DND-41 (cell line): ENCODE data around the gene MINK1.

Experiments used
- ATAC-seq: fragments of 200-7000 bp; cut with Tn5 transposase; 3 replicates; pipeline ENCODE4 v1.9.1; 2021; ENCODE audit warnings: low read depth; ENCODE audit not compliant: insufficient read depth
- DNase-seq: peaks from one replicate; pipeline ENCODE4 v3.0.0-alpha.2; 2020
- H2AFZ ChIP-seq: 2 replicates; pipeline ENCODE4 v1.6.0; 2012; ENCODE audit warnings: low read depth, low read length
- H3K27ac ChIP-seq: 2 replicates; pipeline ENCODE4 v1.5.1; 2012; ENCODE audit warnings: low read length, inconsistent platforms
- H3K27me3 ChIP-seq: fragments of 200-600 bp; sonication (generic); 2 replicates; pipeline ENCODE4 v1.6.0; 2012; ENCODE audit warnings: low read length, mild to moderate bottlenecking, inconsistent platforms; ENCODE audit not compliant: insufficient read depth, poor library complexity
- H3K36me3 ChIP-seq: 2 replicates; pipeline ENCODE4 v1.5.1; 2012; ENCODE audit warnings: low read length, inconsistent platforms; ENCODE audit not compliant: insufficient read depth
- H3K4me1 ChIP-seq: 2 replicates; pipeline ENCODE4 v1.5.1; 2012; ENCODE audit warnings: mild to moderate bottlenecking, low read length; ENCODE audit not compliant: insufficient read depth
- H3K4me2 ChIP-seq: 2 replicates; pipeline ENCODE4 v1.6.0; 2012; ENCODE audit warnings: mild to moderate bottlenecking, moderate library complexity, low read length, inconsistent platforms; ENCODE audit not compliant: insufficient read depth
- H3K4me3 ChIP-seq, 2 experiments: fragments of 200-600 bp in 1 of 2; shearing (Covaris generic) in 1 of 2; 2 replicates each; pipeline ENCODE4 v1.5.1; 2012 to 2016; ENCODE audit warnings: inconsistent platforms in 2 of 2, low read length in 2 of 2, mild to moderate bottlenecking in 2 of 2, low read depth in 1 of 2, moderate library complexity in 1 of 2
- H3K79me2 ChIP-seq: 2 replicates; pipeline ENCODE4 v1.6.0; 2012; ENCODE audit warnings: low read length, inconsistent platforms; ENCODE audit not compliant: insufficient read depth
- H3K9ac ChIP-seq: 2 replicates; pipeline ENCODE4 v1.6.0; 2012; ENCODE audit warnings: low read depth, mild to moderate bottlenecking, inconsistent platforms, low read length, moderate library complexity
- H3K9me3 ChIP-seq: 2 replicates; pipeline ENCODE4 v1.5.1; 2012; ENCODE audit warnings: low read length, moderate library complexity, mild to moderate bottlenecking, inconsistent platforms; ENCODE audit not compliant: insufficient read depth, severe bottlenecking
- H4K20me1 ChIP-seq: 2 replicates; pipeline ENCODE4 v1.6.0; 2012; ENCODE audit warnings: low read length; ENCODE audit not compliant: insufficient read depth
- EZH2 ChIP-seq: IDR thresholded peaks from 3 replicates; pipeline ENCODE4 v1.6.1; 2012; ENCODE audit warnings: borderline replicate concordance, low read depth, mild to moderate bottlenecking, moderate library complexity, low read length, inconsistent platforms; ENCODE audit not compliant: severe bottlenecking
- TF ChIP-seq, protein P1 (sequence below): IDR thresholded peaks from 2 replicates; pipeline ENCODE4 v1.5.1; 2012; ENCODE audit warnings: borderline replicate concordance, low read length, moderate library complexity, mild to moderate bottlenecking; ENCODE audit not compliant: poor library complexity, severe bottlenecking; ENCODE audit errors: extremely low read depth

The MINK1 gene

DNA sequence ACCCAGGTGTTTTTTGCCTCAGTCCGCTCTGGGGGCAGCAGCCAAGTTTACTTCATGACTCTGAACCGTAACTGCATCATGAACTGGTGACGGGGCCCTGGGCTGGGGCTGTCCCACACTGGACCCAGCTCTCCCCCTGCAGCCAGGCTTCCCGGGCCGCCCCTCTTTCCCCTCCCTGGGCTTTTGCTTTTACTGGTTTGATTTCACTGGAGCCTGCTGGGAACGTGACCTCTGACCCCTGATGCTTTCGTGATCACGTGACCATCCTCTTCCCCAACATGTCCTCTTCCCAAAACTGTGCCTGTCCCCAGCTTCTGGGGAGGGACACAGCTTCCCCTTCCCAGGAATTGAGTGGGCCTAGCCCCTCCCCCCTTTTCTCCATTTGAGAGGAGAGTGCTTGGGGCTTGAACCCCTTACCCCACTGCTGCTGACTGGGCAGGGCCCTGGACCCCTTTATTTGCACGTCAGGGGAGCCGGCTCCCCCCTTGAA is 64.1 kb downstream of the MINK1 start:
- Histone ChIP-seq H3K9ac (no peak overlapping the region), H3K36me3 (peaks cover 50% of the 10 kb centered on the region), H3K4me2 (no peak overlapping the region), H3K27ac (no peak overlapping the region), H3K4me3 (no peak overlapping the region), H3K27me3 (no peaks in the 10 kb centered on the region), H3K4me1 (peaks cover under 1% of the 10 kb centered on the region; the same call in 1 of the 2 replicates), H3K9me3 (no peaks in the 10 kb centered on the region), H2AFZ (no peak overlapping the region), H4K20me1 (peaks cover 8% of the 10 kb centered on the region), H3K79me2 (no peaks in the 10 kb centered on the region)
- DNase-seq (no peak), ATAC-seq (no peak)
- TF ChIP-seq, protein P1, sequence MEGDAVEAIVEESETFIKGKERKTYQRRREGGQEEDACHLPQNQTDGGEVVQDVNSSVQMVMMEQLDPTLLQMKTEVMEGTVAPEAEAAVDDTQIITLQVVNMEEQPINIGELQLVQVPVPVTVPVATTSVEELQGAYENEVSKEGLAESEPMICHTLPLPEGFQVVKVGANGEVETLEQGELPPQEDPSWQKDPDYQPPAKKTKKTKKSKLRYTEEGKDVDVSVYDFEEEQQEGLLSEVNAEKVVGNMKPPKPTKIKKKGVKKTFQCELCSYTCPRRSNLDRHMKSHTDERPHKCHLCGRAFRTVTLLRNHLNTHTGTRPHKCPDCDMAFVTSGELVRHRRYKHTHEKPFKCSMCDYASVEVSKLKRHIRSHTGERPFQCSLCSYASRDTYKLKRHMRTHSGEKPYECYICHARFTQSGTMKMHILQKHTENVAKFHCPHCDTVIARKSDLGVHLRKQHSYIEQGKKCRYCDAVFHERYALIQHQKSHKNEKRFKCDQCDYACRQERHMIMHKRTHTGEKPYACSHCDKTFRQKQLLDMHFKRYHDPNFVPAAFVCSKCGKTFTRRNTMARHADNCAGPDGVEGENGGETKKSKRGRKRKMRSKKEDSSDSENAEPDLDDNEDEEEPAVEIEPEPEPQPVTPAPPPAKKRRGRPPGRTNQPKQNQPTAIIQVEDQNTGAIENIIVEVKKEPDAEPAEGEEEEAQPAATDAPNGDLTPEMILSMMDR = no peak
- TF ChIP-seq EZH2 = no peak

DNA sequence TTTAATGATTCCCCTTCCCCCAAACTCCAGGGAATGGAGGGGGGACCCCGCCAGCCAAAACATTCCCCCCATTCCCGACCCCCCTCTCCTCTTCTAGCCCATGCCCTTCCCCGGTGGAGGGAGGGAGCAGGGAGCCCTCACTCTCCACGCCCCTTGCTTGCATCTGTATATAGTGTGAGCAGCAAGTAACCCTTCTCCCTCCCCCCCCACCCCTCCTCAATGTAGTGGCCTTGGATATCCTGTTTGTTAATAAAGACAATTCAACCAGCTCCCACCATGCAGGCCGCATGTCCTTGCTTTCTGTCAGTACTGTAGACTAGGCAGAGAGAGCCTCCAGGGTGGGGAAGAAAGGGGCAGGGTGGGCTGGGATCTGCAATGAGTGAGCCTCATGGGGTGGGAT is 64.6 kb downstream of the MINK1 start:
- TF ChIP-seq EZH2 = no peak
- TF ChIP-seq, protein P1 = no peak
- Histone ChIP-seq H3K27me3 (no peaks in the 10 kb centered on the region), H3K9ac (no peak overlapping the region), H3K36me3 (peaks cover 45% of the 10 kb centered on the region), H3K27ac (no peak overlapping the region), H3K4me2 (no peak overlapping the region), H3K79me2 (no peaks in the 10 kb centered on the region), H4K20me1 (peaks cover 4% of the 10 kb centered on the region), H2AFZ (no peak overlapping the region), H3K4me1 (peaks cover 6% of the 10 kb centered on the region), H3K4me3 (no peak overlapping the region), H3K9me3 (no peaks in the 10 kb centered on the region)
- ATAC-seq = no peak
- no peak for DNase-seq

DNA sequence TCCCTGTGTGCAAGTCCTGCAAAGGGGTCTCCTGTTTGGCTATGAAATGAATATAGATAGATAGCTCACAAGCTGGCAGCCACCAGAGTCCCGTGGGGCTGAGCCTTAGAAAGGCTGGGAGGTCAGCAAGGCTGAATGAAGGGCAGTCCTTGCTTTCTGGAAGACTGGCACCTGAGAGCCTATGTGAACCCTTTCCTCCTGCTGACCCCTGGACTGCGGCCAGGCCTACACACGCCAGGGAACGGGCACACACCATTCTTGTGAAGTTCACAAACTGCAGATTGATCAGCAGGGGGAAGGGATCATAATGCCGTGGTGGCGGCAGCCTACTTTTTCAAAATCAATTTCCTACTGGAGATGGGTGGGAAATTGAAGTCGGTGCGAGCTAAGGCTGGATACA is 65.2 kb downstream of the MINK1 start:
- no peak for TF ChIP-seq EZH2
- TF ChIP-seq, protein P1 = no peak
- no peak overlapping the region for H2AFZ ChIP-seq
- peaks cover 3% of the 10 kb centered on the region for H4K20me1 ChIP-seq
- peaks cover 12% of the 10 kb centered on the region for H3K4me1 ChIP-seq
- peaks cover 40% of the 10 kb centered on the region for H3K36me3 ChIP-seq
- no peak overlapping the region for H3K27ac ChIP-seq
- ATAC-seq = no peak
- H3K27me3 ChIP-seq = no peaks in the 10 kb centered on the region
- H3K9me3 ChIP-seq = no peaks in the 10 kb centered on the region
- no peak overlapping the region for H3K4me2 ChIP-seq
- DNase-seq = no peak
- H3K79me2 ChIP-seq = no peaks in the 10 kb centered on the region
- H3K4me3 ChIP-seq = no peak overlapping the region
- H3K9ac ChIP-seq = no peak overlapping the region

DNA sequence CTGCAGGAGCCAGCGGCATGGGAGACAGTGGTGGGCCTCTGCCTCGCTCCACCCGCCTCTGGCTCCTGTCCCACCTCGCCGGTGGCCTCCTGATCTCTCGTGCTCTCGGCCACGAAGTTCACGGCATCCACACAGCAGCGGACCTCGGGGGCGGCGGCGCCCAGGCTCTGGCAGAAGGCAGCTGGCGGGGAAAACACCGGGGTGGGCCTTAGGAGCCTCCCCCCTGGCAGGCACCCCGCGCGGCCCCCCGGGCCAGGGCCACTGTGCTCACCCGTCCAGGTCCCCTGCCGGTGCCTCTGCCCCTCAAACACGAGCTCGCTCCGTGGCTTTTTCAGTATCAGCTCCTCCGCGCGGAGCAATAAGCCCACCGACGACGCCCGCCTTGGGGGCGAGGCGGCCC is 65.8 kb downstream of the MINK1 start:
- DNase-seq (no peak), ATAC-seq (no peak)
- Histone ChIP-seq H3K4me3 (no peak overlapping the region), H2AFZ (no peak overlapping the region), H4K20me1 (peaks cover 3% of the 10 kb centered on the region), H3K4me1 (peaks cover 18% of the 10 kb centered on the region), H3K9ac (no peak overlapping the region), H3K79me2 (no peaks in the 10 kb centered on the region), H3K27ac (no peak overlapping the region), H3K9me3 (no peaks in the 10 kb centered on the region), H3K4me2 (no peak overlapping the region), H3K27me3 (no peaks in the 10 kb centered on the region), H3K36me3 (peaks cover 34% of the 10 kb centered on the region)
- TF ChIP-seq, protein P1 = no peak
- TF ChIP-seq EZH2 = no peak
